ENCODE data around the gene ARHGAP15. TPM values are rescaled to one million over a fixed set of nuclear protein-coding genes. Genes with fewer than 3 reads are reported as not detected.

Gene ARHGAP15
- total RNA-seq, 4 donors from 2014 or later = 1.7 to 16.8 (median 3.7) TPM

- no peak for TF ChIP-seq POLR2A (IDR thresholded peaks at IDR 0.05)
- TF ChIP-seq CTCF (IDR thresholded peaks at IDR 0.05) = no peak
Observed at GRCh38 chr2:143294068-143294467, 164.8 kb downstream of the ARHGAP15 start.

GRCh38 chr2:143296089-143296488 lies 166.9 kb downstream of the ARHGAP15 start:
- DNase-seq = no peak
- WGBS, 2 donors = 48 to 79% methylated on average over 2 to 3 of the region's 3 CpGs
- Histone ChIP-seq H3K4me1 (no peaks in the 10 kb centered on the region), H3K4me3 (no peak overlapping the region), H3K27me3 (no peaks in the 10 kb centered on the region), H3K27ac (no peak overlapping the region), H3K9me3 (no peaks in the 10 kb centered on the region), H3K36me3 (no peaks in the 10 kb centered on the region)
- intact Hi-C loops (cut with DNase I) = no loop called here
- TF ChIP-seq POLR2A (IDR thresholded peaks at IDR 0.05) (no peak), CTCF (IDR thresholded peaks at IDR 0.05) (no peak)

More at GRCh38 chr2:143294068-143294467, 164.8 kb downstream of the ARHGAP15 start:
- Histone ChIP-seq H3K9me3 (no peaks in the 10 kb centered on the region), H3K4me3 (no peak overlapping the region), H3K36me3 (no peaks in the 10 kb centered on the region), H3K27me3 (no peaks in the 10 kb centered on the region), H3K4me1 (no peaks in the 10 kb centered on the region), H3K27ac (no peak overlapping the region)
- whole genome bisulfite sequencing, 2 donors = 77 to 79% methylated on average over 1 of the region's 1 CpG
- intact Hi-C loops (cut with DNase I) = no loop called here
- no peak for DNase-seq

GRCh38 chr2:143297182-143297581 lies 168.0 kb downstream of the ARHGAP15 start:
- no peak for DNase-seq
- no peaks in the 10 kb centered on the region for H3K4me1 ChIP-seq
- TF ChIP-seq CTCF (IDR thresholded peaks at IDR 0.05) = no peak
- TF ChIP-seq POLR2A (IDR thresholded peaks at IDR 0.05) = no peak

GRCh38 chr2:143300536-143300935 lies 171.3 kb downstream of the ARHGAP15 start:
- no peaks in the 10 kb centered on the region for H3K36me3 ChIP-seq
- no peak overlapping the region for H3K4me3 ChIP-seq
- no peak overlapping the region for H3K27ac ChIP-seq
- H3K27me3 ChIP-seq = no peaks in the 10 kb centered on the region
- H3K4me1 ChIP-seq = no peaks in the 10 kb centered on the region
- DNase-seq = no peak
- no peaks in the 10 kb centered on the region for H3K9me3 ChIP-seq
- intact Hi-C loops (cut with DNase I) = no loop called here
- no peak for TF ChIP-seq POLR2A (IDR thresholded peaks at IDR 0.05)
- TF ChIP-seq CTCF (IDR thresholded peaks at IDR 0.05) = no peak

More at GRCh38 chr2:143297182-143297581, 168.0 kb downstream of the ARHGAP15 start:
- no peaks in the 10 kb centered on the region for H3K9me3 ChIP-seq
- no peaks in the 10 kb centered on the region for H3K36me3 ChIP-seq
- intact Hi-C loops (cut with DNase I) = no loop called here
- no peaks in the 10 kb centered on the region for H3K27me3 ChIP-seq
- H3K4me3 ChIP-seq = no peak overlapping the region
- no peak overlapping the region for H3K27ac ChIP-seq

GRCh38 chr2:143311426-143311825 lies 182.2 kb downstream of the ARHGAP15 start:
- Histone ChIP-seq H3K36me3 (no peaks in the 10 kb centered on the region), H3K27me3 (no peaks in the 10 kb centered on the region), H3K4me3 (no peak overlapping the region), H3K9me3 (no peaks in the 10 kb centered on the region), H3K27ac (no peak overlapping the region), H3K4me1 (no peaks in the 10 kb centered on the region)
- intact Hi-C loops (cut with DNase I) = no loop called here
- TF ChIP-seq CTCF (IDR thresholded peaks at IDR 0.05) = no peak
- no peak for TF ChIP-seq POLR2A (IDR thresholded peaks at IDR 0.05)
- no peak for DNase-seq
- WGBS, 2 donors = 53 to 59% methylated on average over 2 of the region's 2 CpGs

Data from esophagus squamous epithelium (tissue), 5 donors.